Coronary artery (tissue), 2 donors: ENCODE measurements around the gene AKT1.

Source experiments
- DNase-seq: peaks from one replicate; pipeline ENCODE4 v3.0.0-alpha.2; 2017; ENCODE audit warnings: low spot score
- H3K27ac ChIP-seq, 2 donors: fragments of 200-600 bp; sonication (generic); one replicate each; pipeline ENCODE4 v1.5.1; 2016 to 2019
- H3K4me3 ChIP-seq: fragments of 200-600 bp; sonication (generic); 2 replicates; pipeline ENCODE4 v1.5.1; 2016; ENCODE audit warnings: mild to moderate bottlenecking, moderate library complexity
- CTCF ChIP-seq: fragments of 200-600 bp; sonication (generic); IDR thresholded peaks from one replicate; pipeline ENCODE4 v1.5.1; 2019; ENCODE audit warnings: antibody characterized with exemption

AKT1 gene

GRCh38 chr14:104796687-104797081 is 1.1 kb upstream of the AKT1 start:
- no peak overlapping the region for H3K4me3 ChIP-seq
- peak overlapping the region in 1 of 2 donors; percentile 99 for H3K27ac ChIP-seq
- TF ChIP-seq CTCF = no peak
- DNase-seq = no peak

GRCh38 chr14:104795781-104796686 is 486 bp upstream of the AKT1 start:
- no peak for TF ChIP-seq CTCF
- H3K4me3 ChIP-seq = peak overlapping the region; percentile 99
- DNase-seq = no peak
- H3K27ac ChIP-seq = peak overlapping the region; percentile 67 to 99

- no peak for TF ChIP-seq CTCF
- peak overlapping the region; percentile 62 to 99 for H3K27ac ChIP-seq
- DNase-seq = no peak
- H3K4me3 ChIP-seq = peak overlapping the region; percentile 99
These were observed 936 bp downstream of the AKT1 start for GRCh38 chr14:104794631-104794992.

GRCh38 chr14:104794099-104794498 is 1.4 kb downstream of the AKT1 start:
- H3K27ac ChIP-seq = peak overlapping the region in 1 of 2 donors; percentile 99
- DNase-seq = no peak
- H3K4me3 ChIP-seq = peak overlapping the region; percentile 99
- TF ChIP-seq CTCF = no peak

- DNase-seq = no peak
- peak overlapping the region; percentile 99 for H3K4me3 ChIP-seq
- no peak for TF ChIP-seq CTCF
- H3K27ac ChIP-seq = no peak overlapping the region
These were observed 1.9 kb downstream of the AKT1 start for GRCh38 chr14:104793703-104793959.

- Histone ChIP-seq H3K27ac (peak overlapping the region in 1 of 2 donors; percentile 51), H3K4me3 (peak overlapping the region; percentile 99)
- no peak for TF ChIP-seq CTCF
- no peak for DNase-seq
These were observed 2.4 kb downstream of the AKT1 start for GRCh38 chr14:104792945-104793702.
